ENCODE measurements around the gene EEF1AKMT3. TPM values are rescaled to one million over a fixed set of nuclear protein-coding genes. Genes with fewer than 3 reads are reported as not detected.

EEF1AKMT3 gene
- total and polyA plus RNA-seq, 9 of the 15 experiments (the other 6 are each of a cell fraction or from before 2014, with no cell fraction given), result 4.1 to 17.2 (median 7.9) TPM

GRCh38 chr12:57813111-57813970 lies 40.9 kb downstream of the EEF1AKMT3 start:
- peaks cover 14 to 28% of the 10 kb centered on the region in 2 experiments; a peak in 3 of 5 replicates for H3K4me1 ChIP-seq (replicated peaks in 1 of 2; ENCODE audit: control insufficient read depth in 2 of 2, insufficient read depth in 2 of 2, low read length in 2 of 2)
- H2AFZ ChIP-seq (ENCODE audit: low read depth, low read length), result no peak overlapping the region
- TF ChIP-seq FIP1L1 (IDR thresholded peaks at IDR 0.05; ENCODE audit: low read depth, low read length, poor library complexity, severe bottlenecking) (no peak), PRMT5 (CRISPR knock-in tag; IDR thresholded peaks at IDR 0.05) (no peak), COPS2 (conservative IDR thresholded peaks at IDR 0.05) (no peak), ZNF311 (CRISPR knock-in tag; IDR thresholded peaks at IDR 0.05) (no peak), ZNF175 (CRISPR knock-in tag; IDR thresholded peaks at IDR 0.05; ENCODE audit: low read depth) (no peak), MCM2 (IDR thresholded peaks at IDR 0.05; ENCODE audit: low read depth) (no peak)
- no peak for DNase-seq (ENCODE audit: extremely low read depth in 1 of 4, low spot score in 3 of 4)
- H3K9me3 ChIP-seq (replicated peaks; ENCODE audit: control insufficient read depth, insufficient read depth, low read depth, low read length), result no peaks in the 10 kb centered on the region
- no peak overlapping the region for H3K4me2 ChIP-seq (ENCODE audit: insufficient read depth, low read length)
- in situ Hi-C loops (cut with MboI) (no loop called here), intact Hi-C loops (cut with micrococcal nuclease) (no loop called here)
- peak overlapping the region in 1 of 2 experiments; percentile 10; a peak in 1 of 4 replicates for H3K9ac ChIP-seq (ENCODE audit: insufficient read depth in 1 of 2, low read depth in 2 of 2, low read length in 2 of 2)
- no peaks in the 10 kb centered on the region; the same call in 1 of the 2 replicates for H4K20me1 ChIP-seq (replicated peaks; ENCODE audit: control insufficient read depth, insufficient read depth, low read length)
- no peak for FAIRE-seq
- ChIA-PET CTCF (ENCODE audit: low intra/inter-chr PET ratio) (interaction anchor here (0.7 kb wide), 1 partner anchor 95 kb away, joined by 3 read pairs; no protein-coding TSS in a partner anchor), POLR2A (interaction anchor here (0.7 to 1.9 kb wide), 2 partner anchors 10 to 31 kb away, joined by 4 to 5 read pairs; no protein-coding TSS in a partner anchor)
- no peaks in the 10 kb centered on the region for H3K27me3 ChIP-seq (ENCODE audit: control insufficient read depth in 2 of 2, insufficient read depth in 2 of 2, low read length in 2 of 2)
- 48% methylated on average over 14 of the region's 14 CpGs for WGBS (ENCODE audit: insufficient coverage, low coverage, missing lambda C conversion rate)
- ATAC-seq, result no peak
- H3K9me1 ChIP-seq (ENCODE audit: control insufficient read depth, insufficient read depth, low read length), result peaks cover 6% of the 10 kb centered on the region
- H3K27ac ChIP-seq (ENCODE audit: extremely low read depth, low read depth, low read length), result no peak overlapping the region
- no peak overlapping the region for H3K4me3 ChIP-seq
- H3K36me3 ChIP-seq (ENCODE audit: control insufficient read depth, insufficient read depth, low read length), result no peaks in the 10 kb centered on the region
- H3K79me2 ChIP-seq (ENCODE audit: control insufficient read depth, insufficient read depth, low read length), result no peaks in the 10 kb centered on the region
- BruUV-seq (replicated peaks), result no TSS peak

Measured in K562 (cell line).